Femur (tissue), 1 donor: ENCODE measurements around the gene EXOSC9.
"Not testable (repeated sequence)": the region's sequence is repeated elsewhere in the genome, so short reads cannot be mapped to it uniquely, and the experiment has no call there.

Experiments used
- DNase-seq: peaks from one replicate; pipeline ENCODE4 v3.0.0-alpha.2; 2017

EXOSC9 gene

GRCh38 chr4:121800961-121801714 is at the start of gene EXOSC9:
EXOSC9 (plus strand) TSS chr4:121801323; CDS start chr4:121801425, 102 bp downstream.
- peak; percentile 96 for DNase-seq

- not testable (repeated sequence) for DNase-seq
Observed at GRCh38 chr4:121752142-121752541, 49.0 kb upstream of the EXOSC9 start.

- no peak for DNase-seq
Observed at GRCh38 chr4:121758925-121759568, 42.1 kb upstream of the EXOSC9 start.

- DNase-seq: no peak
Observed at GRCh38 chr4:121760205-121760604, 40.9 kb upstream of the EXOSC9 start.

- no peak for DNase-seq
Observed at GRCh38 chr4:121764303-121764701, 36.8 kb upstream of the EXOSC9 start.

- DNase-seq: no peak
Observed at GRCh38 chr4:121764702-121765367, 36.3 kb upstream of the EXOSC9 start, which contains the start of gene SMIM43. SMIM43 (minus strand) TSS chr4:121765164; CDS start chr4:121765105, 59 bp downstream.

GRCh38 chr4:121765368-121765705 is 35.8 kb upstream of the EXOSC9 start:
- DNase-seq: no peak

- DNase-seq: no peak
Observed at GRCh38 chr4:121765971-121766538, 35.1 kb upstream of the EXOSC9 start.

- no peak for DNase-seq
Observed at GRCh38 chr4:121767166-121767565, 34.0 kb upstream of the EXOSC9 start.

GRCh38 chr4:121769341-121769740 is 31.8 kb upstream of the EXOSC9 start:
- no peak for DNase-seq

- DNase-seq: no peak
Observed at GRCh38 chr4:121771869-121772268, 29.3 kb upstream of the EXOSC9 start.

GRCh38 chr4:121773883-121774282 is 27.2 kb upstream of the EXOSC9 start:
- no peak for DNase-seq

GRCh38 chr4:121776610-121777401 is 24.3 kb upstream of the EXOSC9 start:
- no peak for DNase-seq

- DNase-seq: no peak
Observed at GRCh38 chr4:121777625-121778024, 23.5 kb upstream of the EXOSC9 start.

GRCh38 chr4:121778991-121779628 is 22.0 kb upstream of the EXOSC9 start:
- DNase-seq: no peak

- no peak for DNase-seq
Observed at GRCh38 chr4:121783210-121783609, 17.9 kb upstream of the EXOSC9 start.

- no peak for DNase-seq
Observed at GRCh38 chr4:121784401-121784800, 16.7 kb upstream of the EXOSC9 start.

- peak; percentile 38 for DNase-seq
Observed at GRCh38 chr4:121784975-121785374, 16.1 kb upstream of the EXOSC9 start.

GRCh38 chr4:121785479-121785878 is 15.6 kb upstream of the EXOSC9 start:
- DNase-seq: peak; percentile 43

- no peak for DNase-seq
Observed at GRCh38 chr4:121786221-121786620, 14.9 kb upstream of the EXOSC9 start.

- no peak for DNase-seq
Observed at GRCh38 chr4:121788896-121789295, 12.2 kb upstream of the EXOSC9 start.

GRCh38 chr4:121789455-121789854 is 11.7 kb upstream of the EXOSC9 start:
- DNase-seq: no peak
